IMR-90 (cell line): ENCODE measurements around the gene CPN2. TPM values are rescaled to one million over a fixed set of nuclear protein-coding genes. Genes with fewer than 3 reads are reported as not detected.

Source experiments
- ATAC-seq: fragments of 200-7000 bp; cut with Tn5 transposase; 2 replicates; pipeline ENCODE4 v1.9.1; 2020; ENCODE audit warnings: low read depth, mild to moderate bottlenecking, moderate library complexity
- BruUV-seq: library from RNA; stranded (reverse); fragments of 400-500 nt; replicated peaks from 2 replicates; lab custom pipeline; 2021; lab: Mats Ljungman, UMichigan
- CTCF ChIA-PET: fragments of 300-600 bp; formaldehyde crosslinking; extraction: SDS; loops from one replicate; lab custom pipeline; 2021; ENCODE audit warnings: antibody characterized with exemption; lab: Yijun Ruan, JAX
- POLR2A ChIA-PET: fragments of 300-600 bp; sonication (Branson Sonifier 250); formaldehyde crosslinking; loops from one replicate; lab custom pipeline; 2022; ENCODE audit warnings: antibody characterized with exemption; ENCODE audit not compliant: unreplicated experiment; lab: Charles Lee
- DNase-seq: peaks from one replicate; pipeline ENCODE4 v3.0.0; 2013
- H2AFZ ChIP-seq: replicated peaks from 2 replicates; pipeline ENCODE3; 2013; ENCODE audit warnings: low read length, mild to moderate bottlenecking; ENCODE audit not compliant: poor library complexity
- H2AK5ac ChIP-seq: 2 replicates; pipeline ENCODE4 v1.6.1; 2013; ENCODE audit warnings: low read depth, low read length, inconsistent platforms
- H2AK9ac ChIP-seq: replicated peaks from 2 replicates; pipeline ENCODE3; 2013; ENCODE audit warnings: mild to moderate bottlenecking, low read depth, low read length, moderate library complexity; ENCODE audit not compliant: poor library complexity
- H2BK120ac ChIP-seq: 2 replicates; pipeline ENCODE4 v1.6.1; 2013; ENCODE audit warnings: low read depth, low read length, inconsistent platforms
- H2BK15ac ChIP-seq: 3 replicates; pipeline ENCODE4 v1.6.1; 2013; ENCODE audit warnings: low read depth, low read length, inconsistent platforms
- H2BK20ac ChIP-seq: 2 replicates; pipeline ENCODE4 v1.6.1; 2013; ENCODE audit warnings: low read depth, mild to moderate bottlenecking, inconsistent platforms, low read length, moderate library complexity
- H2BK5ac ChIP-seq: 2 replicates; pipeline ENCODE4 v1.6.1; 2013; ENCODE audit warnings: mild to moderate bottlenecking, low read depth, low read length, inconsistent platforms; ENCODE audit not compliant: poor library complexity, severe bottlenecking
- H3K14ac ChIP-seq: replicated peaks from 2 replicates; pipeline ENCODE4 v1.6.1; 2013; ENCODE audit warnings: low read depth, low read length, inconsistent platforms
- H3K18ac ChIP-seq: 2 replicates; pipeline ENCODE4 v1.6.1; 2013; ENCODE audit warnings: low read depth, low read length, control low read depth
- H3K23ac ChIP-seq: 2 replicates; pipeline ENCODE4 v1.6.1; 2013; ENCODE audit warnings: low read depth, low read length, inconsistent platforms
- H3K27ac ChIP-seq: 2 replicates; pipeline ENCODE4 v1.5.1; 2013; ENCODE audit warnings: mild to moderate bottlenecking, control low read depth, low read length; ENCODE audit not compliant: insufficient read depth
- H3K27me3 ChIP-seq: 2 replicates; pipeline ENCODE4 v1.6.1; 2013; ENCODE audit warnings: low read length; ENCODE audit not compliant: control insufficient read depth, insufficient read depth
- H3K36me3 ChIP-seq: 2 replicates; pipeline ENCODE4 v1.6.1; 2013; ENCODE audit warnings: low read length, mixed read lengths; ENCODE audit not compliant: control insufficient read depth, insufficient read depth
- H3K4ac ChIP-seq: 2 replicates; pipeline ENCODE4 v1.6.1; 2013; ENCODE audit warnings: low read depth, low read length, inconsistent platforms
- H3K4me1 ChIP-seq: 2 replicates; pipeline ENCODE4 v1.6.1; 2013; ENCODE audit warnings: low read length, mixed read lengths; ENCODE audit not compliant: control insufficient read depth, insufficient read depth
- H3K4me2 ChIP-seq: 2 replicates; pipeline ENCODE4 v1.6.1; 2013; ENCODE audit warnings: low read depth, mild to moderate bottlenecking, control low read depth, low read length, moderate library complexity
- H3K4me3 ChIP-seq: 2 replicates; pipeline ENCODE4 v1.5.1; 2013; ENCODE audit warnings: low read depth, mild to moderate bottlenecking, control low read depth, low read length, moderate library complexity; ENCODE audit not compliant: insufficient read depth
- H3K56ac ChIP-seq: 2 replicates; pipeline ENCODE4 v1.6.1; 2013; ENCODE audit warnings: low read length, inconsistent platforms; ENCODE audit not compliant: insufficient read depth; ENCODE audit errors: extremely low read depth
- H3K79me1 ChIP-seq, 2 experiments: 2 replicates each; pipeline ENCODE4 v1.6.1; 2013; ENCODE audit warnings: low read length in 2 of 2, inconsistent platforms in 1 of 2, low read depth in 1 of 2
- H3K9ac ChIP-seq: 2 replicates; pipeline ENCODE4 v1.6.1; 2013; ENCODE audit warnings: low read depth, low read length, control low read depth
- H3K9me1 ChIP-seq: 2 replicates; pipeline ENCODE4 v1.6.1; 2013; ENCODE audit warnings: low read length, inconsistent platforms; ENCODE audit not compliant: insufficient read depth
- H3K9me3 ChIP-seq: 2 replicates; pipeline ENCODE4 v1.6.1; 2013; ENCODE audit warnings: low read length; ENCODE audit not compliant: control insufficient read depth, insufficient read depth
- H4K20me1 ChIP-seq: 2 replicates; pipeline ENCODE4 v1.6.1; 2013; ENCODE audit warnings: low read length, inconsistent platforms; ENCODE audit not compliant: insufficient read depth
- H4K5ac ChIP-seq: 2 replicates; pipeline ENCODE4 v1.6.1; 2013; ENCODE audit warnings: mild to moderate bottlenecking, low read depth, low read length, control low read depth
- H4K8ac ChIP-seq, 2 experiments: 2 replicates each; pipeline ENCODE4 v1.6.1; 2013; ENCODE audit warnings: low read depth in 2 of 2, low read length in 2 of 2, control low read depth in 1 of 2, inconsistent platforms in 1 of 2
- H4K91ac ChIP-seq: 2 replicates; pipeline ENCODE4 v1.6.1; 2013; ENCODE audit warnings: low read depth, low read length, inconsistent platforms; ENCODE audit not compliant: insufficient read depth
- CEBPB ChIP-seq: IDR thresholded peaks from 2 replicates; pipeline ENCODE4 v1.6.1; 2012; ENCODE audit warnings: low read depth, low read length, improper control_type of control experiment
- CHD1 ChIP-seq: IDR thresholded peaks from 2 replicates; pipeline ENCODE4 v1.6.1; 2012; ENCODE audit warnings: low read depth, low read length, improper control_type of control experiment
- MAFK ChIP-seq: IDR thresholded peaks from 2 replicates; pipeline ENCODE4 v1.6.1; 2012; ENCODE audit warnings: low read depth, low read length, improper control_type of control experiment
- MAZ ChIP-seq: IDR thresholded peaks from 2 replicates; pipeline ENCODE4 v1.6.1; 2012; ENCODE audit warnings: low read depth, mild to moderate bottlenecking, low read length, improper control_type of control experiment, moderate library complexity, borderline replicate concordance
- NFE2L2 ChIP-seq: fragments of 150-350 bp; IDR thresholded peaks from 2 replicates; pipeline ENCODE4 v1.6.1; 2016; ENCODE audit warnings: low read depth, mild to moderate bottlenecking, low read length
- POLR2A ChIP-seq: IDR thresholded peaks from 2 replicates; pipeline ENCODE4 v1.6.1; 2012; ENCODE audit warnings: mild to moderate bottlenecking, low read depth, low read length
- SMC3 ChIP-seq: fragments of 150-350 bp; IDR thresholded peaks from 2 replicates; pipeline ENCODE4 v1.6.1; 2016; ENCODE audit warnings: low read depth, mild to moderate bottlenecking, antibody characterized with exemption, low read length, moderate library complexity
- WGBS, 2 experiments: methylation state at CpG; one replicate each; pipeline versions ENCODE4 v1.1.5 to v1.1.7; 2013; ENCODE audit warnings: missing lambda C conversion rate in 2 of 2; ENCODE audit not compliant: insufficient read length in 1 of 2; ENCODE audit errors: extremely low coverage in 2 of 2; 5-methylcytosine and 5-hydroxymethylcytosine counted together
- dilution Hi-C: fragments of 300-500 bp; cut with HindIII; formaldehyde crosslinking; loops from one replicate; pipeline ENCODE4 v1.14.3; 2018; ENCODE audit warnings: low sequenced_read_pairs; ENCODE audit not compliant: unreplicated experiment
- in situ Hi-C: fragments of 300-500 bp; cut with MboI; formaldehyde crosslinking; loops from 3 replicates; pipeline ENCODE4 v1.14.3; 2019; ENCODE audit warnings: low sequenced_read_pairs, inconsistent platforms, mixed read lengths
- intact Hi-C: fragments of 100-400 bp; cut with micrococcal nuclease; formaldehyde crosslinking; loops from 2 replicates; pipeline ENCODE4 v1.10.0; 2022
- polyA plus RNA-seq, 3 experiments: library from polyadenylated mRNA; depleted of rRNA; stranded (reverse); fragments of >200 nt; gene quantifications; 2 replicates each; pipeline ENCODE4 v1.2.3, GENCODE V29; 2012; ENCODE audit warnings: low replicate concordance in 1 of 3
- total RNA-seq: library from RNA; depleted of rRNA; stranded (reverse); fragments of >200 nt; gene quantifications from 2 replicates; pipeline ENCODE4 v1.2.3, GENCODE V29; 2012
- TF ChIP-seq, protein P1 (sequence below): fragments of 150-350 bp; IDR thresholded peaks from 2 replicates; pipeline ENCODE4 v1.6.1; 2017; ENCODE audit warnings: mild to moderate bottlenecking, antibody characterized with exemption, low read length, low read depth
- TF ChIP-seq, protein P2 (sequence below): fragments of 150-350 bp; IDR thresholded peaks from 2 replicates; pipeline ENCODE4 v1.6.1; 2016; ENCODE audit warnings: low read depth, mild to moderate bottlenecking, low read length, moderate library complexity, borderline replicate concordance

The CPN2 gene
- total and polyA plus RNA-seq, 2 of the 4 experiments (the other 2 are of a cell fraction), result 0.07 TPM; not detected in 1

DNA sequence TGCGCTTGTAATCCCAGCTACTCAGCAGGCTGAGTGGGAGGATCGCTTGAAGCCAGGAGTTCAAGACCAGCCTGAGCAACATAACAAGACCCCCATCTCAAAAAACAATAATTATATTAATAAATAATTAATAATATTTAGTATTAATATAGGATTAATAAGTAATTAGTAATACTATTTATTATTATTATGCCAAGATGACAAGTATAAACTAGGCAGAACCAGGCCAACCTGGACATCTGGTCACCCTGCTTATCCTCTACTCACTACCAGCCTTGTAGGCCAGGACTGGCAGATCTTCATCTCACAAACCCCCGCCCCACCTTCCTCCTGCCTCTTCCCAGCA is 429 bp downstream of the CPN2 start:
- no peak overlapping the region for H3K4me3 ChIP-seq
- intact Hi-C loops (loop anchor here (1.0 kb wide), 1 partner anchor 14 kb away; no protein-coding TSS in a partner anchor), in situ Hi-C loops (loop anchor here (5.0 kb wide), 1 partner anchor 42 kb away; no protein-coding TSS in a partner anchor), dilution Hi-C loops (no loop called here)
- no peak overlapping the region for H3K14ac ChIP-seq
- TF ChIP-seq NFE2L2 (no peak), MAZ (no peak), MAFK (no peak), CHD1 (no peak), POLR2A (no peak), SMC3 (no peak), CEBPB (no peak)
- TF ChIP-seq, protein P1, sequence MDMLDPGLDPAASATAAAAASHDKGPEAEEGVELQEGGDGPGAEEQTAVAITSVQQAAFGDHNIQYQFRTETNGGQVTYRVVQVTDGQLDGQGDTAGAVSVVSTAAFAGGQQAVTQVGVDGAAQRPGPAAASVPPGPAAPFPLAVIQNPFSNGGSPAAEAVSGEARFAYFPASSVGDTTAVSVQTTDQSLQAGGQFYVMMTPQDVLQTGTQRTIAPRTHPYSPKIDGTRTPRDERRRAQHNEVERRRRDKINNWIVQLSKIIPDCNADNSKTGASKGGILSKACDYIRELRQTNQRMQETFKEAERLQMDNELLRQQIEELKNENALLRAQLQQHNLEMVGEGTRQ, result no peak
- TF ChIP-seq, protein P2, sequence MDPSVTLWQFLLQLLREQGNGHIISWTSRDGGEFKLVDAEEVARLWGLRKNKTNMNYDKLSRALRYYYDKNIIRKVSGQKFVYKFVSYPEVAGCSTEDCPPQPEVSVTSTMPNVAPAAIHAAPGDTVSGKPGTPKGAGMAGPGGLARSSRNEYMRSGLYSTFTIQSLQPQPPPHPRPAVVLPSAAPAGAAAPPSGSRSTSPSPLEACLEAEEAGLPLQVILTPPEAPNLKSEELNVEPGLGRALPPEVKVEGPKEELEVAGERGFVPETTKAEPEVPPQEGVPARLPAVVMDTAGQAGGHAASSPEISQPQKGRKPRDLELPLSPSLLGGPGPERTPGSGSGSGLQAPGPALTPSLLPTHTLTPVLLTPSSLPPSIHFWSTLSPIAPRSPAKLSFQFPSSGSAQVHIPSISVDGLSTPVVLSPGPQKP, result no peak
- DNase-seq, result no peak
- H3K9ac ChIP-seq, result no peak overlapping the region
- no peak; the same call in 1 of the 2 replicates for ATAC-seq
- H2AK9ac ChIP-seq, result no peak overlapping the region
- H2BK120ac ChIP-seq, result no peak overlapping the region
- no peak overlapping the region for H3K18ac ChIP-seq
- WGBS, 2 experiments, result no CpG with 5 or more reads among the region's 3 CpGs
- no peaks in the 10 kb centered on the region for H3K9me3 ChIP-seq
- ChIA-PET POLR2A (no interaction called here), CTCF (interaction anchor here (0.8 to 1.1 kb wide), 3 partner anchors 9 to 685 kb away, joined by 3 to 4 read pairs (median 3); no protein-coding TSS in a partner anchor)
- no peak overlapping the region for H3K56ac ChIP-seq
- no peak overlapping the region for H3K27ac ChIP-seq
- no peak overlapping the region for H2BK5ac ChIP-seq
- H3K4ac ChIP-seq, result peak overlapping the region; percentile 6; the same call in 1 of the 2 replicates
- H2AK5ac ChIP-seq, result peak overlapping the region; percentile 80
- H4K5ac ChIP-seq, result no peak overlapping the region
- peak overlapping the region; percentile 35 for H2AFZ ChIP-seq
- no peaks in the 10 kb centered on the region for H3K36me3 ChIP-seq
- H2BK15ac ChIP-seq, result no peak overlapping the region
- H3K9me1 ChIP-seq, result peaks cover 12% of the 10 kb centered on the region
- peak overlapping the region; percentile 48; the same call in 1 of the 2 replicates for H3K23ac ChIP-seq
- H3K4me2 ChIP-seq, result no peak overlapping the region
- no TSS peak for BruUV-seq
- peaks cover 3% of the 10 kb centered on the region for H3K4me1 ChIP-seq
- H4K91ac ChIP-seq, result no peak overlapping the region
- H3K27me3 ChIP-seq, result no peaks in the 10 kb centered on the region
- H3K79me1 ChIP-seq, result no peaks in the 10 kb centered on the region
- H4K8ac ChIP-seq, result no peak overlapping the region
- H4K20me1 ChIP-seq, result no peaks in the 10 kb centered on the region
- no peak overlapping the region for H2BK20ac ChIP-seq
